SKM-1 treated with dmso at 0.1 percent for 144 hours (cell line): ENCODE results near the gene GATC.
A peak's percentile ranks its signal among the peaks of the same experiment; 100 is the strongest.
"Not testable (repeated sequence)": the region's sequence is repeated elsewhere in the genome, so short reads cannot be mapped to it uniquely, and the experiment has no call there.

Experiments
- DNase-seq: peaks from one replicate; lab custom pipeline; 2025; ENCODE audit not compliant: unreplicated experiment; lab: John Stamatoyannopoulos, UW

Gene GATC

DNA sequence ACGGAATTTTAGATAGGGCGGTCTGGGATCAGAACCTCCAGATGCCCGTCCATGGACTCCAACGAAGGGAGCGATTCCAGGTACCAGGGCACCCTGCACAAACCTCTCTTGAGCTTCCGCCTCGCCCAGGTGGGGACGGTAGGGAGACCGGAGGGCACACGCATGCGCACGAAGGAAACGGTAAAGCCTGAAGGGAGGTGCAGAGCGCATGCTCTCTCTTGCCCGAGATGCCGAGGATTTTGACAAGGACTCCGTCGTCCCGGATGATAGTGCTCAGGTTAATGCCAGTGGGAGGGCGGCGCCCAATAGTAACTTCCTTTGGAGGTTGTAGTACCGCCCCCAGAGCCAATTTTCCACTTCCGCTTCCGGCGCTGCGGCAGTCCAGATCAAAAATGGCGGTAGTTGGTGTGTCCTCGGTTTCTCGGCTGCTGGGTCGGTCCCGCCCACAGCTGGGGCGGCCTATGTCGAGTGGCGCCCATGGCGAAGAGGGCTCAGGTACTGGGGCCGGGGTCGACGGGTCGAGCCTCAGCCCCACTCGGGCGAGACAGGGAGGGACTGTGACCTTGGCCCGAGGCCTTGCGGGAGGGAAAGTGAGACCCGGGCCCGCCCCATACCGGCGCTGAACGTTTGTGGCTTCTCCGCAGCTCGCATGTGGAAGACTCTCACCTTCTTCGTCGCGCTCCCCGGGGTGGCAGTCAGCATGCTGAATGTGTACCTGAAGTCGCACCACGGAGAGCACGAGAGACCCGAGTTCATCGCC is 8.3 kb upstream of the GATC start, which contains the start of gene COX6A1:
Gene COX6A1, plus strand, starts transcription at position 379 of the 760 bp plus-strand sequence. Its CDS starts 14 bp downstream, at position 393.
- peak; percentile 94 for DNase-seq

DNA sequence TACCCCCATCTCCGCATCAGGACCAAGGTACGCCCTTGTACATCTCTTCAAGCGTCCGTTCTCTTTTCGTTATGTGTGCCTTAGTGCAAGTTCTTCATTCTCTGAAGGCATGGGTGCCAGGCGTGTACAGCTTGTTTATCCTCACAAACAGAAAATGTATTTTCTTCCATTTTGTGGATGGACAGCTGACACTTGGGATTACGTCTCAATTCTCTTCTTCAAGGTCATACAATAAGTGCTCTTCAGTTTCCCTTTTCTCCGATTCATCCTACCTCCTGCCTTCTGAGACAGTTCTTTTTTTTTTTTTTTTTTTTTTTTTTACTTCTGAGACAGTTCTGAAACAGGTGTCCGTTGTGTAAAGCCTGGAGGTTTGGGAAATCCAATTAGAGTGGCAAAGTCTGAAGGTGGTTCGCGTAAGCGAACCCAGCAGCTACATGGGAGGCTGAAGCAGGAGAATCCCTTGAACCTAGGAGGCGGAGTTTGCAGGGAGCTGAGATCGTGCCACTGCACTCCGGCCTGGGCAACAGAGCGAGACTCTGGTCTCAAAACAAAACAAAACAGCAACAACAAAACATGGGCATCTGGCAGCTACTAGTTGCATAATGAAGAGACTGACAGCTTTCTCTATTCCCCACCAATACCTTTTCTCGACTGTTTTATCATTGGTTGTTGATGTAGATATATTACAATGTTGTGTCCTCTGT is 7.6 kb upstream of the GATC start:
- no peak for DNase-seq

DNA sequence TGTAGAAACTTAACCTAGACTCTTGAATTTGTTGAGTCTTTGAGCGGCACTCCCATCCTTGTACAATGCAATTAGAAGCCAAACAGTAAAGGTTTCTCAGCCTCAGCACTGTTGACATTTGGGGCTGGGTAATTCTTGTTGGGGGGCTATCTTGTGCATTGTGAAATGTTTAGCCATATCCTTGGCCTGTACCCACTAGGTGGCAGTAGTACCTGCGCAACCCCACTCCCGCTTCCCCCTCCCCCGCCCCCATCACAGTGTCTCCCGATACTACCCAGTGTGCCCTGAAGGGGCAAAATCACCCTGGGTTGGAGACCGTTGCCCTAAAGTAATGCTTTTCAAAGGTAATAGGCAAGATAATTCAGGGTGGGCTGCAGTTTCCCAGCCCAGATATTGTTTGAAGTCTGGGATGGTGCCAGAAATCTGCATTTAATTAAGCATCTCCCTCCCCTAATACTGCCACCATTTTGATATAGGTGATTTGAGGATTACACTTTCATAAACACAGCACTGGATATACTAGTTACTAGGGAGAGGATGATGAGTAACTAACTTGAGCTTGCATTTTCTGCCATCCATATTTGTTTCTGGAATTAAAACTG is 6.5 kb upstream of the GATC start:
- no peak for DNase-seq

DNA sequence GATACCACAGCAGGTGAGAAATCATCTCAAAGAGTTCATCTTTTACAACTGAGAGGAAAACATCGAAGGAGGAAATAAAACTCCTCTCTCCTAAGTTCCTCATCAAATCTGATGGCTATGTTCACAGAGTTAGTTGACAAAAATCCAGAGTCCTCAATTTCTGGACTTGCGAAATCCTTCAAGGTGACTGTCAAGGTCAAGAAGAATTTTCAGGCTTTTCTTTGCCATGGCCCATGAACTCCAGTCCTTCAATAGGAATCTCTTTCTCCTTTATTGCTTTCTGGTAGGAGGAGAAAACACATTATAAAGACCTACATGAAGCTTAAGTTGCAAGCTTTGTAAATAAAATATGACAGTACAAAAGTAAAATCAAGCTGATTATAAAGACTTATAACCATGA is 1.6 kb upstream of the GATC start:
- DNase-seq = no peak

- not testable (repeated sequence) for DNase-seq
These were observed 567 bp downstream of the GATC start for GRCh38 chr12:120446844-120447178.

- DNase-seq = no peak
These were observed 1.7 kb downstream of the GATC start for GRCh38 chr12:120447992-120448391.

DNA sequence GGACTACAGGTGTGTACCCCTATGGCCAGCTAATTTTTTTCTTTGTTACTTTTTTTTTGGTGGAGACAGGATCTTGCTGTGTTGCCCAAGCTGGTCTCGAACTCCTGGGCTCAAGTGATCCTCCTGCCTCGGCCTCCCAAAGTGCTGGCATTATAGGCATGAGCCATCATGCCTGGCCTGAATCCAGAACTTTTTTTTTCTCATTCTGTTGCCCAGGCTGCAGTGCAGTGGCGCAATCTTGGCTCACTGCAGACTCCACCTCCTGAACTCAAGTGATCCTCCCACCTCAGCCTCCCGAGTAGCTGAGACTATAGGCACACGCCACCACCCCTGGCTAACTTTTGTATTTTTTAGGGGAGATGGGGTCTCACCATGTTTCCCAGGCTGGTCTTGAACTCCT is 6.3 kb downstream of the GATC start:
- DNase-seq = not testable (repeated sequence)

DNA sequence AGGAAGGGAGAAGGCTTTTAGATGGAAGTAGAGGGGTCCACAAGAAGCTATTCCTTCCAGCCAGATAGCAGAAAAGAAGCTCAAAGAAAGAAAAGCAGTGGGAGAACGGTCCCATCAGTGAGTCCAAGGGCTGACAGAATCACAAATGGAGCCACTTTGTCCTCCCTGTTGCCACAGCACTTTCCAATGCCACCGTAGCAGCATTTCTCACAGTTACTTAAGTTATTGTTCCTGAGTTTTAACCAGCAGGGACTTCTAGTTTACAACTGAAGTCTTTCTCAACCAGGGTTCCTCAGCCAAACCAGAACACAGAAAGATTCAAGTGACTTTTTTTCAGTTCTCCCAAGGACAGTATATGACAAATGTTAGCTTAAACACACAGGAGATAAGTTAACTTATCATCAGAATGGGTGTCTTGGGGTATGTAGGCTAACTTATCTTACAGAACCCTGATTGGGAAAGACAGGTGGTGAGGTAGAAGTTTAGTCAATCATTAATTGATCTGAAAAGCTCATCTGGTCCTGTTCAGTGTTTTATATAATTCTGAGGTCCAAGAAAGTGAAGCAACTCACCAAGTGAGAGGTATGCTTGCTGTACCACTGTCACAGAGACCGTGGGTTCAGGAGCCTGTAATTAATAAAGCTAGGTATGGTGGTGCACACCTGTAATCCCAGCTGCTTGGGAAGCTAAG is 7.0 kb downstream of the GATC start:
- no peak for DNase-seq

DNA sequence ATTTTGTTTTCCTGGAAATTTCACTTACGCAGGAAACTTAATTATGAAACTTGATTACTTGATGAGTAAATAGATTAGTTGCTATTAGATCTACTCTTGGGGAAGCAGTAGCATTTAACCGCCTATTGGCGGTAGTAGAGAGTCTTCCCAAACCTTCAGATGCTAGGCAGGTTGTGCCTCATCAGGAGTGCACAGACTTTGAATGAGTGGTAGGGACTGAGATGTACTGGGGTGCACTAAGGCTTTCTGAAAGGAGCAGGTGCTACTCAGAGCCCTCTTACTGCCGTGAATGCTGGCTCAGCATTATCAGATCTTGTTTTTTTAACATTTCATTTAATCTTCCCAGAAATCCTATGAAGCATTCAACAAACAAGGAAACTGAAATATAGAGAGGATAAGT is 7.7 kb downstream of the GATC start:
- no peak for DNase-seq

GRCh38 chr12:120455302-120455701 is 9.1 kb downstream of the GATC start:
- DNase-seq = no peak

DNA sequence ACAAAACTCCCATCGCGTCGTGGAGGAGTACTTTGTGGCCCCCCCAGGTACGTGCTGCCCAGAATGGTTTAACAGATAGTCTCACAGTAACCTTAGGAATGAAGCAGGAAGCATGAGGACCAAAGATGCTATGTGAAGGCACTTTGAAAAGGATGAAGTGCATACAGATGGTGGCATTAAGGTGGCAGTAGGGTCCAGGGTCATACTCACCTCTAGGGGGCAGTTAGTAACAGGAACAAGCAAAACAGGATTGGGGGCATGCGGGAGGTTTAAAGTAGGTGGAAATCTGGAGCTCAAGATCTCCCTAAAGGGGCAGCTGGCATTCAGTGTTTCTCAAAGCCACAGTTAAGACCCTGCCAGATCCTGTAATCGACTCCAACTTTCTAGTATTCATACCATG is 10.9 kb downstream of the GATC start:
- DNase-seq = no peak

DNA sequence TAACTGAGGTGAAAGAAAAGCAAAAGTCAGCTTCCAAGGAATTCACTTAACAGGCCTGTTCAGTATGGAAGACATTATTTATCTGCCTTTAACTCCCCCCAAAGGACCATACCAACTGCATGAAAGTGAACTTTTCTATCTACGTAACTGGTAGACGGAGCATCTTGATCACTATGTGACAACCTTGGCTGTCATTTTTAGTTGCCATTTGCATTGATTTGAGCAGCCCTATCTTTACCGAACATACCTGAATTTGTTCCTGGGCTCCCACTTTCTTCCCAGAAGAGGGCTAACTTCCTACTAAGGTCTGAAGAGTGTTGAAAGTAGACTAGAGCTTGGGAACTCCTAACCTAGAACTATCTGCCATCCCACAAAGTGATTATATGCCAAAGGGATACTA is 13.9 kb downstream of the GATC start:
- DNase-seq = no peak

- no peak for DNase-seq
These were observed 15.9 kb downstream of the GATC start for GRCh38 chr12:120462099-120462640.

GRCh38 chr12:120463712-120464111 is 17.5 kb downstream of the GATC start:
- DNase-seq = no peak

GRCh38 chr12:120465756-120466155 is 19.5 kb downstream of the GATC start:
- no peak for DNase-seq

GRCh38 chr12:120466560-120467315 is 20.5 kb downstream of the GATC start:
- no peak for DNase-seq

DNA sequence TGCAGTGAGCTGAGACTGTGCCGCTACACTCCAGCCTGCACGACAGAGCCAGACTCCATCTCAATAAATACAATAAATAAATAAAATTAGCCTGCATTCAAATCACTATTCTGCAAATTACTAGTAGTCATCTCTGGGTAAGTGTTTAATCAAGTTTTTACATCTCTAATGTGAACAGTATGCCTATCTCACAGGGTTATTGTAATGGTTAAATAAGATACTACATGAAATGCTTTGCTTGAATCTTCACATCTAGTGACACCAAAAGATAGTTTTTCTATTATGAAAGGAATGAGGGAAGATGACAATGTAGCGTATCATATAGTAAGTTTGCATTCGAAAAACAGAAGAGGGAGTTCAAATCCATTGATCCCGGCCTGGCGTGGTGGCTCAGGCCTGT is 21.2 kb downstream of the GATC start:
- DNase-seq = no peak

DNA sequence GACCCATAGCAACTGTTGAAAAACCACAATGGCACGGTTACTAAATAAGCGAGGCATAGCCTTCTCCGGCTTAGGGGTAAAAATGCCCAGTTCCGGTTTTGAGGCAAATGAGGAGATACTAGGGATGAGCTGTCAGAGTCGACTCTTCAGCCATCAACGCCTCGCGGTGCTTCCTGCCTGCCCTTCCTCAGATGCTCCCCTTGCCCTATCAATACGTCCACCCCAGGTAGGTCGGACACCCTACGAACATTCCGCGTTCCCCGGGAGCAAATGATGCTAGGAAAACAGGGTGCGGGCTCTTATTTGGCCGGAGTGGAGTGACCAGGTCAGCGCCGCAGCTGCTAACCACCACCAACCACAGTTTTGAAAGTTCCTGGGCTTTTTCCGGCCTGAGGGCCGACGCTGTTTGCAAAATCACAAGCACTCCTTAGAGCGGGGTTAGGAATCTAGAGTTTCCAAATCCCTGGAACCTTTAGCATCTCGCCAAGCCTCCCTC is 22.1 kb downstream of the GATC start:
- no peak for DNase-seq

- DNase-seq = no peak
These were observed 22.7 kb downstream of the GATC start for GRCh38 chr12:120468821-120469449.
